Pancreas (tissue), 10 donors: Measurements from ENCODE around the gene ZNF737. TPM values are rescaled to one million over a fixed set of nuclear protein-coding genes. Genes with fewer than 3 reads are reported as not detected.
"Not testable (repeated sequence)": the region's sequence is repeated elsewhere in the genome, so short reads cannot be mapped to it uniquely, and the experiment has no call there.

ENCODE experiments used
- ATAC-seq, 4 donors: fragments of 200-7000 bp; cut with Tn5 transposase; one replicate each; pipeline versions ENCODE4 v1.8.0 to v1.9.1; 2020; ENCODE audit warnings: mild to moderate bottlenecking in 4 of 4, moderate library complexity in 4 of 4
- DNase-seq, 6 donors: peaks; one replicate each; pipeline ENCODE4 v3.0.0-alpha.2; 2020
- FAIRE-seq: peaks from 2 replicates; lab custom pipeline; 2012; peaks lifted over from hg19 to GRCh38; lab: Jason Lieb, UNC
- H3K27ac ChIP-seq, 4 donors: fragments of 200-600 bp; sonication (generic); 1 replicate in 3 of 4; 2 replicates in 1 of 4; pipeline versions ENCODE4 v1.5.0 to v1.8.0; 2020
- H3K27me3 ChIP-seq, 4 donors: fragments of 200-600 bp; one replicate each; pipeline ENCODE4 v1.8.0; 2021
- H3K36me3 ChIP-seq, 3 donors: fragments of 200-600 bp; sonication (generic) in 1 of 3; one replicate each; pipeline versions ENCODE4 v1.5.0 to v1.8.0; 2020 to 2021
- H3K4me1 ChIP-seq, 3 donors: fragments of 200-600 bp; one replicate each; pipeline ENCODE4 v1.8.0; 2021
- H3K4me3 ChIP-seq, 4 donors: fragments of 200-600 bp; sonication (generic) in 2 of 4; one replicate each; pipeline versions ENCODE4 v1.5.0 to v1.8.0; 2020 to 2021
- H3K9me3 ChIP-seq, 4 donors: fragments of 200-600 bp; one replicate each; pipeline ENCODE4 v1.8.0; 2021
- CTCF ChIP-seq, 4 donors: fragments of 200-600 bp; sonication (generic) in 3 of 4; IDR thresholded peaks; one replicate each; pipeline versions ENCODE4 v1.5.0 to v1.8.0; 2021; ENCODE audit warnings: antibody characterized with exemption in 4 of 4
- WGBS, 2 donors: extraction: QIAGEN DNeasy Blood & Tissue Kit; methylation state at CpG; one replicate each; pipeline ENCODE4 v1.1.7; 2013; 5-methylcytosine and 5-hydroxymethylcytosine counted together
- intact Hi-C, 3 donors: fragments of 100-400 bp; cut with DNase I; formaldehyde crosslinking; loops; one replicate each; pipeline versions ENCODE4 v1.11.1 to v1.14.2; 2022
- polyA plus RNA-seq, 2 donors: library from polyadenylated mRNA; stranded (reverse); fragments of 200-250 nt; gene quantifications; one replicate each; pipeline ENCODE4 v1.2.3, GENCODE V29; 2013
- total RNA-seq, 6 donors: library from RNA; stranded (reverse); fragmentation: NEBNext Ultra II Directional in 4 of 6; extraction: Animal tissue kit (Norgen Biotek cat#: 25700) in 4 of 6; gene quantifications; one replicate each; pipeline versions ENCODE4 v1.2.1 to v1.2.4, GENCODE V29; 2021 to 2023
- donor health status: healthy with polysubstance abuse.
- donor health status: DM: no; HTN: no; CAD: no; lungs with moderate emphysema.
- donor health status: DM: no; HTN: no; CAD: no.
- donor health status: control.
- donor health status: control.
- donor health status: Bipolar disorder and iron deficiency.
- donor health status: DM: yes; HTN: yes; CAD: no.
- donor health status: DM: no; HTN: no; CAD: no.
- donor health status: DM: no; HTN: no; CAD: no.
- donor health status: DM: yes; HTN: yes; CAD: no.

ZNF737 gene
- total and polyA plus RNA-seq, 8 donors, result 5.2 to 25.3 (median 8.1) TPM

- WGBS, 2 donors, result 56 to 76% methylated on average over 1 of the region's 1 CpG
- no peaks in the 10 kb centered on the region for H3K36me3 ChIP-seq
- no peak overlapping the region for H3K4me3 ChIP-seq
- intact Hi-C loops, result no loop called here
- H3K27ac ChIP-seq, result no peak overlapping the region
- ATAC-seq (peak in 3 of 4 donors; percentile 41 to 67 (median 56)), DNase-seq (no peak), FAIRE-seq (no peak)
- TF ChIP-seq CTCF (IDR thresholded peaks at IDR 0.05), result no peak
- H3K27me3 ChIP-seq, result no peaks in the 10 kb centered on the region
- no peaks in the 10 kb centered on the region for H3K9me3 ChIP-seq
- peaks cover 0 to 9% (median 0%) of the 10 kb centered on the region in 3 donors for H3K4me1 ChIP-seq
Observed at GRCh38 chr19:20607943-20608342, 42.4 kb upstream of the ZNF737 start.

- ATAC-seq, result peak in 2 of 4 donors; percentile 24 to 57
- H3K4me3 ChIP-seq, result no peak overlapping the region
- H3K27ac ChIP-seq, result peak overlapping the region in 1 of 4 donors; percentile 3
- no peak for TF ChIP-seq CTCF (IDR thresholded peaks at IDR 0.05)
- DNase-seq, result no peak
- intact Hi-C loops, result no loop called here
- FAIRE-seq, result no peak
- H3K9me3 ChIP-seq, result peaks cover 0 to under 1% (median 0%) of the 10 kb centered on the region in 4 donors
- no peaks in the 10 kb centered on the region for H3K27me3 ChIP-seq
- peaks cover 0 to 4% (median 0%) of the 10 kb centered on the region in 3 donors for H3K36me3 ChIP-seq
- peaks cover 0 to 19% (median 0%) of the 10 kb centered on the region in 3 donors for H3K4me1 ChIP-seq
Observed at GRCh38 chr19:20558571-20558970, 7.0 kb downstream of the ZNF737 start.

DNA sequence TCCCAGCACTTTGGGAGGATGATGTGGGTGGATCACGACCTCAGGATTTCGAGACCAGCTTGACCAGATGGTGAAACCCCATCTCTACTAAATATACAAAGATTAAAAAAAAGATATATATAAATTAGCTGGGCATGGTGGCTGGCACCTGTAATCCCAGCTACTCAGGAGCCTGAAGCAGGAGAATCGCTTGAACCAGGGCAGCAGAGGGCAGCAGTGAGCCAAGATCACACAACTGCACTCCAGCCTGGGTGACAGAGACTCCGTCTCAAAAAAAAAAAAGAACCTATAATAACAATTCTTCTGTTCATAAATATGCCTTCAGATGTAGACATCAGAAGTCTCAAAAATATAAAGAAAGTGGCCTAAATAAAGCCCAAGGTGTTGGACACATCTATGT is 7.6 kb downstream of the ZNF737 start:
- Histone ChIP-seq H3K36me3 (peaks cover 0 to 10% (median under 1%) of the 10 kb centered on the region in 3 donors), H3K4me1 (peaks cover 0 to 13% (median 0%) of the 10 kb centered on the region in 3 donors), H3K4me3 (no peak overlapping the region), H3K27ac (no peak overlapping the region), H3K27me3 (no peaks in the 10 kb centered on the region), H3K9me3 (peaks cover 0 to 6% (median 0%) of the 10 kb centered on the region in 4 donors)
- 50 to 59% methylated on average over 4 of the region's 4 CpGs for WGBS, 2 donors
- DNase-seq, result peak in 2 of 6 donors; percentile 21 to 33
- peak in 3 of 4 donors; percentile 65 to 76 (median 75) for ATAC-seq
- peak in 1 of 4 donors; percentile 23 for TF ChIP-seq CTCF (IDR thresholded peaks at IDR 0.05)
- intact Hi-C loops, result no loop called here
- FAIRE-seq, result no peak

- Histone ChIP-seq H3K36me3 (peaks cover 13 to 53% (median 38%) of the 10 kb centered on the region in 3 donors), H3K9me3 (peaks cover 9 to 36% (median 19%) of the 10 kb centered on the region in 4 donors)
- intact Hi-C loops, H3K4me3 ChIP-seq, DNase-seq, ATAC-seq, H3K27me3 ChIP-seq, H3K27ac ChIP-seq, FAIRE-seq, H3K4me1 ChIP-seq: not testable (repeated sequence)
- 97 to 99% methylated on average over 7 of the region's 7 CpGs for WGBS, 2 donors
Observed at GRCh38 chr19:20544667-20545333, 20.8 kb downstream of the ZNF737 start.

DNA sequence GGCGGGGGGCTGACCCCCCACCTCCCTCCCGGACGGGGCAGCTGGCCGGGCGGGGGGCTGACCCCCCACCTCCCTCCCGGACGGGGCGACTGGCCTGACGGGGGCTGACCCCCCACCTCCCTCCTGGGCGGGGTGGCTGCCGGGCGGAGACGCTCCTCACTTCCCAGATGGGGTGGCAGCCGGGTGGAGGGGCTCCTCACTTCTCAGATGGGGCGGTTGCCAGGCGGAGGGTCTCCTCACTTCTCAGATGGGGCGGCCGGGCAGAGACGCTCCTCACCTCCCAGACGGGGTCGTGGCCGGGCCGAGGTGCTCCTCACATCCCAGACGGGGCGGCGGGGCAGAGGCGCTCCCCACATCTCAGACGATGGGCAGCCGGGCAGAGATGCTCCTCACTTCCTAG is 35.3 kb downstream of the ZNF737 start:
- DNase-seq, intact Hi-C loops, H3K4me1 ChIP-seq, H3K9me3 ChIP-seq, ATAC-seq, H3K27me3 ChIP-seq, H3K36me3 ChIP-seq, H3K4me3 ChIP-seq, H3K27ac ChIP-seq, FAIRE-seq: not testable (repeated sequence)
- WGBS, 2 donors, result 91 to 95% methylated on average over 12 to 29 of the region's 29 CpGs
